HepG2 (cell line): ENCODE results near the gene GRM1.

Experiments
- ELF1 ChIP-seq: sonication (generic); formaldehyde crosslinking; IDR thresholded peaks from 2 replicates; pipeline ENCODE4 v1.4.0; 2020; ENCODE audit warnings: missing genetic modification reagents
- NFE2L1 ChIP-seq: sonication (generic); formaldehyde crosslinking; IDR thresholded peaks from 2 replicates; pipeline ENCODE4 v1.4.0; 2020; ENCODE audit warnings: missing genetic modification reagents, mild to moderate bottlenecking, borderline replicate concordance
- ZBTB49 ChIP-seq: sonication (generic); formaldehyde crosslinking; IDR thresholded peaks from 2 replicates; pipeline ENCODE4 v1.4.0; 2020; ENCODE audit warnings: missing genetic modification reagents, borderline replicate concordance

GRCh38 chr6:146284311-146284710 is 255.4 kb downstream of the GRM1 start:
- no peak for TF ChIP-seq ZBTB49 (CRISPR knock-in tag)
- TF ChIP-seq NFE2L1 (CRISPR knock-in tag), result no peak
- TF ChIP-seq ELF1, result no peak
